ENCODE results near the gene DACT2.

Gene DACT2

GRCh38 chr6:168342636-168343035 is 23.1 kb upstream of the DACT2 start:
- Mint-ChIP-seq H3K9me3 (peaks cover 3% of the 10 kb centered on the region), H3K27me3 (ENCODE audit: low read depth) (peaks cover 8% of the 10 kb centered on the region), H3K27ac (no peak overlapping the region), H3K4me1 (ENCODE audit: low read depth) (no peaks in the 10 kb centered on the region), H3K36me3 (ENCODE audit: low read depth) (no peaks in the 10 kb centered on the region), H3K4me3 (no peak overlapping the region)

DNA sequence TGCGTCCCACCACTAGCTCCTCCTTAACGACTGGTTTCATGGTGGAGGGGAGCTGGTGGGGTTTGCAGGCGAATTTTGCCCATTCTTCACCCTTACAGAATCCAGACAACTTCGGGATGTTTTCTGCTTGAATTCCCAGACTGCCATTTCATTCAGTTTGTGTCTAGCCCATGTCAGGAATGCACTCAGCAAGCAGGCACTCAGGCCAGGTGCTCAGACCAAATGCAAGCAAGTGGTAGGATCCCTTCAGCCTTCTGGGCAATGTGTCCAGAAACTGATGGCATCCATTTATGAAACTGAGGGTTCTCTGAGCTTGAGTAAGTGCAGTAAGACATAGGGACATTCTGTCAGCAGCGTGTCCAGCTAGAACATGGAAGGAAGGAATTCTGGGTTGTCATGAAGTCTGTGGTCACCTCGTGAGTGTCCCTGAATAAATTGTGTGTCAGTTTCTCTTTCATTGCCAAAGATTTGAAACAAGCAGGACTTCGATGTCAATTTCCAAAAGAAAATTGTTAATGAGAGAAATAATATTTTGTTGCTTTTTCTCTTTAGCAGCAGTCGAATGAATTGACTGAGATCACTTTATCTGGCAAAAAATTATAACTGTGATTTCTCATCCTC is 21.8 kb upstream of the DACT2 start:
- Mint-ChIP-seq H3K4me3 (no peak overlapping the region), H3K27ac (no peak overlapping the region), H3K9me3 (peaks cover 3% of the 10 kb centered on the region), H3K4me1 (ENCODE audit: low read depth) (no peaks in the 10 kb centered on the region), H3K27me3 (ENCODE audit: low read depth) (peaks cover 8% of the 10 kb centered on the region), H3K36me3 (ENCODE audit: low read depth) (no peaks in the 10 kb centered on the region)

GRCh38 chr6:168340819-168341218 is 21.2 kb upstream of the DACT2 start:
- Mint-ChIP-seq H3K27ac (no peak overlapping the region), H3K9me3 (peaks cover 3% of the 10 kb centered on the region), H3K27me3 (ENCODE audit: low read depth) (peaks cover 8% of the 10 kb centered on the region)

DNA sequence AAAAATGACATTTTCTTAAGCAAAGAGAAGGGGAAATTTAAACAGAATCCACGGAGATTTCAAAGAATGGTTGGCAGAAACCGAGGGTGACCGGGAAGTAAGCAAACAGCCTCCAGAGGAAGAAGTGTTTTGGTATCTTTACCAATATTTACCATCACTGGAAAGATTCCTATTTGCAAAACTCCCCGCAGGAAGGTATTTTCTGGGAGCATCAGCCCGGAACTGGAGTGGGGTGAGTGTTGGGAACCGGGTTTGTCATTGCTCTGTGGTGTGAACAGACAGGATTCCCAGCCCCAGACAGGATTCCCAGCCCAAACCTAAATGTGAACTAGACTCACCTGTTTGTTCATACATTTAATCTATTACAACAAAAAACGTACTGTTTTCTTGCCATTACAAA is 19.2 kb upstream of the DACT2 start:
- H3K4me3 Mint-ChIP-seq = no peak overlapping the region
- H3K36me3 Mint-ChIP-seq (ENCODE audit: low read depth) = no peaks in the 10 kb centered on the region
- no peak overlapping the region for H3K27ac Mint-ChIP-seq
- H3K27me3 Mint-ChIP-seq (ENCODE audit: low read depth) = no peaks in the 10 kb centered on the region
- H3K4me1 Mint-ChIP-seq (ENCODE audit: low read depth) = no peaks in the 10 kb centered on the region
- peaks cover 3% of the 10 kb centered on the region for H3K9me3 Mint-ChIP-seq

More at GRCh38 chr6:168340819-168341218, 21.2 kb upstream of the DACT2 start:
- H3K4me3 Mint-ChIP-seq = no peak overlapping the region
- H3K36me3 Mint-ChIP-seq (ENCODE audit: low read depth) = no peaks in the 10 kb centered on the region
- no peaks in the 10 kb centered on the region for H3K4me1 Mint-ChIP-seq (ENCODE audit: low read depth)

GRCh38 chr6:168336967-168337366 is 17.4 kb upstream of the DACT2 start:
- no peaks in the 10 kb centered on the region for H3K4me1 Mint-ChIP-seq (ENCODE audit: low read depth)
- H3K36me3 Mint-ChIP-seq (ENCODE audit: low read depth) = no peaks in the 10 kb centered on the region
- peaks cover 4% of the 10 kb centered on the region for H3K27me3 Mint-ChIP-seq (ENCODE audit: low read depth)
- peaks cover 3% of the 10 kb centered on the region for H3K9me3 Mint-ChIP-seq
- H3K27ac Mint-ChIP-seq = no peak overlapping the region
- no peak overlapping the region for H3K4me3 Mint-ChIP-seq

GRCh38 chr6:168333989-168334388 is 14.4 kb upstream of the DACT2 start:
- Mint-ChIP-seq H3K27me3 (ENCODE audit: low read depth) (peaks cover 4% of the 10 kb centered on the region), H3K9me3 (no peaks in the 10 kb centered on the region), H3K4me1 (ENCODE audit: low read depth) (no peaks in the 10 kb centered on the region), H3K4me3 (no peak overlapping the region), H3K27ac (no peak overlapping the region), H3K36me3 (ENCODE audit: low read depth) (no peaks in the 10 kb centered on the region)

DNA sequence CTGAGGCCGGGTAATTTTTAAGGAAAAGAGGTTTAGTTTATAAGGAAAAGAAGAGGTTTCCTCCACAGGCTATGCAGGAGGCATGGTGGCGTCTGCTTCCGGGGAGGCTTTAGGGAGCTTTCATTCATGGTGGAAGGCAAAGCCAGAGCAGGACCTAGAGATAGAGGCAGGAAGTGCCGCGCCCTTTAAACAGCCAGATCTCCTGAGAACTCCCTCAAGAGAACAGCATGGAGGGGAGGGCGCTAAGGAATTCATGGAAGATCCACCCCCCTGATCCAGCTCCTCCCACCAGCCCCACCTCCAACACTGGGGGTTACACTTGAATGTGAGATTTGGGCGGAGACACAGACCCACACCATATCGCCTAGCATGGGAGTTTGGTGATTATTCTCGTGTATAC is 13.9 kb upstream of the DACT2 start:
- H3K36me3 Mint-ChIP-seq (ENCODE audit: low read depth) = no peaks in the 10 kb centered on the region
- H3K27ac Mint-ChIP-seq = no peak overlapping the region
- H3K4me3 Mint-ChIP-seq = no peak overlapping the region
- H3K4me1 Mint-ChIP-seq (ENCODE audit: low read depth) = no peaks in the 10 kb centered on the region
- peaks cover 4% of the 10 kb centered on the region for H3K27me3 Mint-ChIP-seq (ENCODE audit: low read depth)
- no peaks in the 10 kb centered on the region for H3K9me3 Mint-ChIP-seq

DNA sequence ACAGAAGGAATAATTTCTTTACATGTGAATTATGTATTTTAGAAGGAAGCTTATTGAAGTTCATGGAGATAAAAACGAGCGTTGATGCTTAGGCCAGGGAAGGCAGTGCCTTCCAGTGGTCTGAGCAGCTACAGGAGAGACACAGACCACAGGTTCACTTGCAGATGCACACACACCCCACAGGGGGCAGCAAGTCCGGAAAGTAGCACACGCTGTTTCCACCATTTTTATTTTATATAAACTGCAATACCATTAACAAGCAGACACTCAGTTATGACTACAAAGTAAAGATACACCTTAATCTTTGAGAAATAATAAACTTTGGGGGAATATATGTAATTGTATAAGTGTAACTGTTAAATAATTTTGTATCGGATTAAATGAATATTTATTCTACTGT is 13.5 kb upstream of the DACT2 start:
- no peak overlapping the region for H3K27ac Mint-ChIP-seq
- H3K27me3 Mint-ChIP-seq (ENCODE audit: low read depth) = peaks cover 4% of the 10 kb centered on the region
- H3K4me3 Mint-ChIP-seq = no peak overlapping the region
- H3K36me3 Mint-ChIP-seq (ENCODE audit: low read depth) = no peaks in the 10 kb centered on the region
- H3K9me3 Mint-ChIP-seq = no peaks in the 10 kb centered on the region
- H3K4me1 Mint-ChIP-seq (ENCODE audit: low read depth) = no peaks in the 10 kb centered on the region

DNA sequence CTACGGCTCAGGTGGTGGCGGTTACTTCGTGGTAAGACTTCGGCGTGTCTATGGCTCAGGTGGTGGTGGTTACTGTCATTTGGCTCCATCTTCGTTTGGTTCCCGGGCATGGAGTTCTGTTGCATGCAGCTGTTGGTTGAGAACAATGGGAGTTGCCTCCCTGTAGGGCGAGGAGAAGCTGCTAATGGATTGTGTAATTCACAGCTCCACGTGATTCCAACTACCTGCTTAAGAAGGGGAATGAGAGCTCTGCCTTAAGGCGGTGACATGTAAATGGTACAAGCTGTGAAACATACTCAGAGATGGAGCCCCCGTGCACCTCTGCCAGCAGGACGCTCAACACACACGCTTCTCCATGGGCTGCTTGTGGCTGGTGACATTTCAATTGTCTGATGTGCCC is 12.4 kb upstream of the DACT2 start:
- H3K36me3 Mint-ChIP-seq (ENCODE audit: low read depth) = no peaks in the 10 kb centered on the region
- peaks cover 14% of the 10 kb centered on the region for H3K27me3 Mint-ChIP-seq (ENCODE audit: low read depth)

DNA sequence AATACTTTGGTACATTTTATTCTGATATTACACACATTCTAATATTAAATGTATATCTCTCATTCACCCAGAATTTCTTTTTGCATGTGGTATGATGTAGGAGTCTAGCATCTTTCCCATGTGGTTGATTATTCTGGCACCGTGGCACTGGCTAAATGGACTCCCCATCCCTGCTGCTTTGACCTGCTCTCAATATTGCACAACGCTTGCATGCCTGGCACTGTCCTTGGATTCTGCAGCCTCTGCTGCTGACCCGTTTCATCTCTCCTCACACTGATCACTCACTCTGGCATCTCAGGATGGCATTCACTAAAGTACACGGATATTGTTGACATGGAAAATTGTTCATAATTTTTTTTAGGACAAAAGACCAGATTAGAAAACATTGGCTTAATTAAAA is 11.5 kb upstream of the DACT2 start:
- Mint-ChIP-seq H3K27me3 (ENCODE audit: low read depth) (peaks cover 21% of the 10 kb centered on the region), H3K4me3 (no peak overlapping the region), H3K27ac (no peak overlapping the region), H3K4me1 (ENCODE audit: low read depth) (no peaks in the 10 kb centered on the region), H3K9me3 (no peaks in the 10 kb centered on the region), H3K36me3 (ENCODE audit: low read depth) (no peaks in the 10 kb centered on the region)

More for the DNA sequence above, 12.4 kb upstream of the DACT2 start:
- Mint-ChIP-seq H3K4me1 (ENCODE audit: low read depth) (no peaks in the 10 kb centered on the region), H3K27ac (no peak overlapping the region), H3K4me3 (no peak overlapping the region), H3K9me3 (no peaks in the 10 kb centered on the region)

GRCh38 chr6:168330403-168330802 is 10.8 kb upstream of the DACT2 start:
- no peaks in the 10 kb centered on the region for H3K9me3 Mint-ChIP-seq
- no peaks in the 10 kb centered on the region for H3K36me3 Mint-ChIP-seq (ENCODE audit: low read depth)
- no peaks in the 10 kb centered on the region for H3K4me1 Mint-ChIP-seq (ENCODE audit: low read depth)
- H3K27me3 Mint-ChIP-seq (ENCODE audit: low read depth) = peaks cover 26% of the 10 kb centered on the region
- H3K27ac Mint-ChIP-seq = no peak overlapping the region
- H3K4me3 Mint-ChIP-seq = no peak overlapping the region

- H3K4me1 Mint-ChIP-seq (ENCODE audit: low read depth) = no peaks in the 10 kb centered on the region
- H3K9me3 Mint-ChIP-seq = no peaks in the 10 kb centered on the region
- H3K4me3 Mint-ChIP-seq = no peak overlapping the region
- no peak overlapping the region for H3K27ac Mint-ChIP-seq
- no peaks in the 10 kb centered on the region for H3K36me3 Mint-ChIP-seq (ENCODE audit: low read depth)
- peaks cover 29% of the 10 kb centered on the region for H3K27me3 Mint-ChIP-seq (ENCODE audit: low read depth)
These were observed 8.5 kb upstream of the DACT2 start for GRCh38 chr6:168328086-168328485.

DNA sequence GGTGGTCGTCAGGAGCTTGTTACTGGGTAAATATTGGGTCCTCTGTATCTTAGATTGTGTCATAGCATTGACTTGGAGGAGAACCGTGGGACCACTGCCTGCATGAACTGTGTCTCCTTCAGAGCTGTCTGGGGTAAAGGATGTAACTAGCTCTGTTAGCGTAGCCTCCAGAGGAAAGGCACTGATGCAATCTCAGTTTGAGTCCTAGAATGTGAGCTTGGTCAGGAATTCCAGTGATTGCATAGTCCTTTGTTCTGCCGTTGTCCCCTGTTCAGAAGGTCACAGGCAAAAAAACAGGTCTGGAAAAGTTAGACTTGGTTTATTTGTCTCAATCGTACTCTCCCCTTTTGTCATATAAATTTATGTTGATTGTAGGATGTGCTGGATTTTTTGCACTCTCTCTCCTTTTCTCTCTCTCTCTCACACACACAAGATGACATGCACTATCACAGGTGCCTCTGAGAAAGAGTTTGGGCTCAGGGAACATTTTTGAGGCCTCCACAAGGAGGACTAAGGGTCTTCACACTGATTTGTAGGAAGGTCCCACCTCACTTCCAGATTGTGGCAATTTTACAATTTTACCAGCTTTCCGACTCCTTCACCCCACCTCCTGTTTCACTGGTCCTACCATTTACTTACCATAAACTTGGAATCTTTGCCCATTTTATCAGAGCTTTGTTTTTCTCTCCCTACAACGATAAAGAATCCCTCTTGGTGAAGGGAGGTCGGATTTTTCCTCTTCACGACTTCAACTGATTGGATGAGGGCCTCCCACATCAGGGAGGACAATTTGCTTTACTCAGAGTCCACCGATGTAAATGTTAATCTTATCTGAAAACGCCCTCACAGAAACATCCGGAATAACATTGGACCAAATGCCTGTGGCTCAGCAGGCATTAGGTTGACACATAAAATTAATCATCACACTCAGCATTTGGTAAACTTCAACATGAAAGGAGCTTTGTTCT is 7.0 kb upstream of the DACT2 start:
- no peaks in the 10 kb centered on the region for H3K4me1 Mint-ChIP-seq (ENCODE audit: low read depth)
- H3K27ac Mint-ChIP-seq = no peak overlapping the region
- peaks cover 32% of the 10 kb centered on the region for H3K27me3 Mint-ChIP-seq (ENCODE audit: low read depth)
- H3K4me3 Mint-ChIP-seq = no peak overlapping the region
- H3K36me3 Mint-ChIP-seq (ENCODE audit: low read depth) = no peaks in the 10 kb centered on the region
- H3K9me3 Mint-ChIP-seq = no peaks in the 10 kb centered on the region

GRCh38 chr6:168322966-168323365 is 3.4 kb upstream of the DACT2 start:
- no peaks in the 10 kb centered on the region for H3K36me3 Mint-ChIP-seq (ENCODE audit: low read depth)
- peaks cover 57% of the 10 kb centered on the region for H3K27me3 Mint-ChIP-seq (ENCODE audit: low read depth)
- H3K9me3 Mint-ChIP-seq = peaks cover 3% of the 10 kb centered on the region
- no peak overlapping the region for H3K4me3 Mint-ChIP-seq
- H3K4me1 Mint-ChIP-seq (ENCODE audit: low read depth) = no peaks in the 10 kb centered on the region
- no peak overlapping the region for H3K27ac Mint-ChIP-seq

GRCh38 chr6:168320634-168321033 is 1.1 kb upstream of the DACT2 start:
- Mint-ChIP-seq H3K27ac (no peak overlapping the region), H3K9me3 (peaks cover 3% of the 10 kb centered on the region), H3K4me3 (no peak overlapping the region), H3K36me3 (ENCODE audit: low read depth) (no peaks in the 10 kb centered on the region), H3K4me1 (ENCODE audit: low read depth) (no peaks in the 10 kb centered on the region), H3K27me3 (ENCODE audit: low read depth) (peaks cover 41% of the 10 kb centered on the region)
